ENCODE measurements around the gene RSAD1.

Gene RSAD1

GRCh38 chr17:50523208-50523607, 44.5 kb downstream of the RSAD1 start:
- no peak overlapping the region for H3K4me3 ChIP-seq (replicated peaks; ENCODE audit: low read depth, low read length)
- TF ChIP-seq CTCF (IDR thresholded peaks at IDR 0.05; ENCODE audit: low read depth, low read length, missing control alignments): no peak
- DNase-seq (ENCODE audit: extremely low read depth, low read depth): no peak

- no peak overlapping the region for H3K4me3 ChIP-seq (replicated peaks; ENCODE audit: low read depth, low read length)
- DNase-seq (ENCODE audit: extremely low read depth, low read depth): no peak
- no peak for TF ChIP-seq CTCF (IDR thresholded peaks at IDR 0.05; ENCODE audit: low read depth, low read length, missing control alignments)
Observed at GRCh38 chr17:50524838-50525237, 46.2 kb downstream of the RSAD1 start.

- TF ChIP-seq CTCF (IDR thresholded peaks at IDR 0.05; ENCODE audit: low read depth, low read length, missing control alignments): no peak
- H3K4me3 ChIP-seq (replicated peaks; ENCODE audit: low read depth, low read length): no peak overlapping the region
- no peak for DNase-seq (ENCODE audit: extremely low read depth, low read depth)
Observed at GRCh38 chr17:50527155-50527762, 48.6 kb downstream of the RSAD1 start.

GRCh38 chr17:50527949-50528474, 49.4 kb downstream of the RSAD1 start:
- DNase-seq (ENCODE audit: extremely low read depth, low read depth): no peak
- no peak for TF ChIP-seq CTCF (IDR thresholded peaks at IDR 0.05; ENCODE audit: low read depth, low read length, missing control alignments)
- H3K4me3 ChIP-seq (replicated peaks; ENCODE audit: low read depth, low read length): no peak overlapping the region

- TF ChIP-seq CTCF (IDR thresholded peaks at IDR 0.05; ENCODE audit: low read depth, low read length, missing control alignments): no peak
- no peak for DNase-seq (ENCODE audit: extremely low read depth, low read depth)
- H3K4me3 ChIP-seq (replicated peaks; ENCODE audit: low read depth, low read length): no peak overlapping the region
Observed at GRCh38 chr17:50529849-50530248, 51.2 kb downstream of the RSAD1 start.

- DNase-seq (ENCODE audit: extremely low read depth, low read depth): no peak
- no peak overlapping the region for H3K4me3 ChIP-seq (replicated peaks; ENCODE audit: low read depth, low read length)
- TF ChIP-seq CTCF (IDR thresholded peaks at IDR 0.05; ENCODE audit: low read depth, low read length, missing control alignments): no peak
Observed at GRCh38 chr17:50531428-50532025, 52.9 kb downstream of the RSAD1 start.

Measured in HFF-Myc (cell line).